HEK293 (cell line): ENCODE data around the gene SNAPC2.

Experiments used
- CTCF ChIP-seq: fragments of 450-650 bp; formaldehyde crosslinking; IDR thresholded peaks from 2 replicates; pipeline ENCODE4 v1.5.1; 2016; ENCODE audit warnings: missing biosample characterization, missing genetic modification characterization
- SETDB1 ChIP-seq: IDR thresholded peaks from one replicate; pipeline ENCODE4 v1.6.1; 2017; ENCODE audit warnings: mild to moderate bottlenecking, low read length, moderate library complexity, mixed read lengths; ENCODE audit not compliant: insufficient read length
- TRIM28 ChIP-seq: IDR thresholded peaks from 2 replicates; pipeline ENCODE4 v1.6.1; 2011; ENCODE audit warnings: low read length, control low read depth, borderline replicate concordance
- YY1 ChIP-seq: fragments of 450-650 bp; formaldehyde crosslinking; IDR thresholded peaks from 2 replicates; pipeline ENCODE4 v1.5.1; 2018; ENCODE audit warnings: missing biosample characterization, missing genetic modification characterization
- ZBTB10 ChIP-seq: fragments of 450-650 bp; formaldehyde crosslinking; IDR thresholded peaks from 2 replicates; pipeline ENCODE4 v1.5.1; 2016; ENCODE audit warnings: missing biosample characterization, missing genetic modification characterization
- ZNF10 ChIP-seq: fragments of 450-650 bp; formaldehyde crosslinking; IDR thresholded peaks from 2 replicates; pipeline ENCODE4 v1.5.1; 2017; ENCODE audit warnings: missing biosample characterization, missing genetic modification characterization
- ZNF175 ChIP-seq: fragments of 450-650 bp; formaldehyde crosslinking; IDR thresholded peaks from 2 replicates; pipeline ENCODE4 v1.5.1; 2016; ENCODE audit warnings: missing biosample characterization, missing genetic modification characterization
- ZNF221 ChIP-seq: fragments of 450-650 bp; formaldehyde crosslinking; IDR thresholded peaks from 2 replicates; pipeline ENCODE4 v1.5.1; 2017; ENCODE audit warnings: missing biosample characterization, missing genetic modification characterization, borderline replicate concordance
- ZNF274 ChIP-seq, 2 experiments: fragments of 200-500 bp in 1 of 2; fragments of 450-650 bp in 1 of 2; sonication (Bioruptor generic) in 1 of 2; formaldehyde crosslinking in 1 of 2; IDR thresholded peaks; 2 replicates each; pipeline versions ENCODE4 v1.5.1 to v1.6.1; 2014 to 2016; ENCODE audit warnings: borderline replicate concordance in 1 of 2, inconsistent platforms in 1 of 2, low read length in 1 of 2, missing biosample characterization in 1 of 2, missing genetic modification characterization in 1 of 2
- ZNF416 ChIP-seq: fragments of 450-650 bp; formaldehyde crosslinking; IDR thresholded peaks from 2 replicates; pipeline ENCODE4 v1.5.1; 2016; ENCODE audit warnings: missing biosample characterization, missing genetic modification characterization
- ZNF645 ChIP-seq: fragments of 450-650 bp; formaldehyde crosslinking; IDR thresholded peaks from 2 replicates; pipeline ENCODE4; 2016; ENCODE audit warnings: missing biosample characterization, missing genetic modification characterization

GRCh38 chr19:7923295-7924191, 3.4 kb downstream of the SNAPC2 start:
- no peak for TF ChIP-seq CTCF
- TF ChIP-seq ZNF645 (tag by site-specific recombination), result no peak
- TF ChIP-seq ZNF416, result no peak
- TF ChIP-seq ZNF274 (IDR thresholded peaks at IDR 0.05; ENCODE audit: low read length), result no peak
- no peak for TF ChIP-seq ZNF274 (tag by site-specific recombination; IDR thresholded peaks at IDR 0.05; ENCODE audit: borderline replicate concordance)
- no peak for TF ChIP-seq SETDB1
- no peak for TF ChIP-seq ZNF175 (tag by site-specific recombination)
- no peak for TF ChIP-seq ZNF221 (tag by site-specific recombination)
- no peak for TF ChIP-seq ZBTB10 (tag by site-specific recombination)
- no peak for TF ChIP-seq YY1 (tag by site-specific recombination)
- no peak for TF ChIP-seq TRIM28
- TF ChIP-seq ZNF10 (tag by site-specific recombination), result no peak
